ENCODE data around the gene SLC39A8. TPM values are rescaled to one million over a fixed set of nuclear protein-coding genes. Genes with fewer than 3 reads are reported as not detected.

The SLC39A8 gene
- total and polyA plus RNA-seq, 9 of the 15 experiments (the other 6 are each of a cell fraction or from before 2014, with no cell fraction given), result 8.2 to 30.3 (median 25.0) TPM

GRCh38 chr4:102344520-102344953 lies 745 bp downstream of the SLC39A8 start (continued):
- TF ChIP-seq, protein P1, sequence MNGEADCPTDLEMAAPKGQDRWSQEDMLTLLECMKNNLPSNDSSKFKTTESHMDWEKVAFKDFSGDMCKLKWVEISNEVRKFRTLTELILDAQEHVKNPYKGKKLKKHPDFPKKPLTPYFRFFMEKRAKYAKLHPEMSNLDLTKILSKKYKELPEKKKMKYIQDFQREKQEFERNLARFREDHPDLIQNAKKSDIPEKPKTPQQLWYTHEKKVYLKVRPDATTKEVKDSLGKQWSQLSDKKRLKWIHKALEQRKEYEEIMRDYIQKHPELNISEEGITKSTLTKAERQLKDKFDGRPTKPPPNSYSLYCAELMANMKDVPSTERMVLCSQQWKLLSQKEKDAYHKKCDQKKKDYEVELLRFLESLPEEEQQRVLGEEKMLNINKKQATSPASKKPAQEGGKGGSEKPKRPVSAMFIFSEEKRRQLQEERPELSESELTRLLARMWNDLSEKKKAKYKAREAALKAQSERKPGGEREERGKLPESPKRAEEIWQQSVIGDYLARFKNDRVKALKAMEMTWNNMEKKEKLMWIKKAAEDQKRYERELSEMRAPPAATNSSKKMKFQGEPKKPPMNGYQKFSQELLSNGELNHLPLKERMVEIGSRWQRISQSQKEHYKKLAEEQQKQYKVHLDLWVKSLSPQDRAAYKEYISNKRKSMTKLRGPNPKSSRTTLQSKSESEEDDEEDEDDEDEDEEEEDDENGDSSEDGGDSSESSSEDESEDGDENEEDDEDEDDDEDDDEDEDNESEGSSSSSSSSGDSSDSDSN (IDR thresholded peaks at IDR 0.05; ENCODE audit: borderline replicate concordance in 1 of 2, low read depth in 2 of 2, low read length in 2 of 2), result peak; percentile 69 to 96; a peak in 3 of 4 replicates
- TF ChIP-seq PHF8 (IDR thresholded peaks at IDR 0.05; ENCODE audit: borderline replicate concordance, low read length), result peak; percentile 57; the same call in 1 of the 2 replicates
- TF ChIP-seq CTCFL (IDR thresholded peaks at IDR 0.05; ENCODE audit: borderline replicate concordance, insufficient read depth, low read depth, low read length, poor library complexity, severe bottlenecking), result peak; percentile 95
- TF ChIP-seq FOXA3 (CRISPR knock-in tag; conservative IDR thresholded peaks at IDR 0.05 in 1 of 2, IDR thresholded peaks at IDR 0.05 in 1 of 2), result 0 out of 4 replicates have a peak, but pooled peaks of 1 of the 2 experiments have one; percentile 56
- TF ChIP-seq RBM39 (optimal IDR thresholded peaks at IDR 0.05; ENCODE audit: low read depth, low read length), result no peak
- TF ChIP-seq CREM (IDR thresholded peaks at IDR 0.05; ENCODE audit: low read depth), result peak; percentile 3; the same call in 1 of the 2 replicates
- no peak for TF ChIP-seq ZNF717 (CRISPR knock-in tag; IDR thresholded peaks at IDR 0.05)
- TF ChIP-seq TAF1 (IDR thresholded peaks at IDR 0.05; ENCODE audit: control insufficient read depth, extremely low read depth, insufficient read depth, low read length, severe bottlenecking), result peak; percentile 69
- TF ChIP-seq MNT (conservative IDR thresholded peaks at IDR 0.05), result peak in 1 of 2 experiments; percentile 37; a peak in 1 of 4 replicates
- peak; percentile 73 for TF ChIP-seq U2AF1 (optimal IDR thresholded peaks at IDR 0.05; ENCODE audit: low read depth, low read length)
- TF ChIP-seq GATA2 (CRISPR knock-in tag; IDR thresholded peaks at IDR 0.05), result 0 out of 2 replicates have a peak, but pooled peaks have one; percentile 7
- TF ChIP-seq ZNF134 (CRISPR knock-in tag; conservative IDR thresholded peaks at IDR 0.05), result no peak
- peak; percentile 33; the same call in 1 of the 2 replicates for TF ChIP-seq SAFB (IDR thresholded peaks at IDR 0.05; ENCODE audit: borderline replicate concordance, low read depth, low read length)
- TF ChIP-seq RBM22 (IDR thresholded peaks at IDR 0.05; ENCODE audit: low read depth, low read length, poor library complexity, severe bottlenecking), result peak; percentile 70
- no peak for TF ChIP-seq KDM1A (IDR thresholded peaks at IDR 0.05)
- peak; percentile 94 for TF ChIP-seq POLR2G (IDR thresholded peaks at IDR 0.05; ENCODE audit: low read depth, low read length)
- TF ChIP-seq FUS (optimal IDR thresholded peaks at IDR 0.05; ENCODE audit: low read depth, low read length), result peak; percentile 71
- no peak for TF ChIP-seq ZNF778 (CRISPR knock-in tag; IDR thresholded peaks at IDR 0.05)
- TF ChIP-seq KDM5B (IDR thresholded peaks at IDR 0.05; ENCODE audit: insufficient replicate concordance, low read depth, low read length), result peak; percentile 57
- peak; percentile 60; the same call in 1 of the 2 replicates for TF ChIP-seq MTA3 (IDR thresholded peaks at IDR 0.05; ENCODE audit: borderline replicate concordance)
- TF ChIP-seq CTBP1 (IDR thresholded peaks at IDR 0.05; ENCODE audit: borderline replicate concordance), result peak; percentile 71
- TF ChIP-seq CXXC5 (CRISPR knock-in tag; IDR thresholded peaks at IDR 0.05), result peak; percentile 65
- peak; percentile 28 for TF ChIP-seq PHF20 (IDR thresholded peaks at IDR 0.05; ENCODE audit: partially characterized antibody)
